NCI-H2227 treated with DMSO at 0.1 percent for 48 hours (cell line): ENCODE data around the gene NUCKS1.
A peak's percentile ranks its signal among the peaks of the same experiment; 100 is the strongest.

Experiments used
- DNase-seq: peaks from one replicate; lab custom pipeline; 2025; lab: John Stamatoyannopoulos, UW

Gene NUCKS1

GRCh38 chr1:205750138-205751035 is at the start of gene NUCKS1:
Gene NUCKS1 (minus strand): TSS chr1:205750182. CDS start chr1:205749973, 209 bp downstream.
- DNase-seq, result peak; percentile 98

- no peak for DNase-seq
These were observed 48.6 kb upstream of the NUCKS1 start for GRCh38 chr1:205798577-205798976.

GRCh38 chr1:205797168-205797567 is 47.2 kb upstream of the NUCKS1 start:
- no peak for DNase-seq

GRCh38 chr1:205794011-205794730 is 44.2 kb upstream of the NUCKS1 start:
- DNase-seq, result no peak

- DNase-seq, result no peak
These were observed 43.1 kb upstream of the NUCKS1 start for GRCh38 chr1:205792961-205793673.

GRCh38 chr1:205792481-205792881 is 42.5 kb upstream of the NUCKS1 start:
- no peak for DNase-seq

- DNase-seq, result peak; percentile 56
These were observed 41.7 kb upstream of the NUCKS1 start for GRCh38 chr1:205791568-205792180.

- DNase-seq, result no peak
These were observed 37.4 kb upstream of the NUCKS1 start for GRCh38 chr1:205787287-205787916.

- no peak for DNase-seq
These were observed 36.6 kb upstream of the NUCKS1 start for GRCh38 chr1:205786601-205787000.

- no peak for DNase-seq
These were observed 35.5 kb upstream of the NUCKS1 start for GRCh38 chr1:205785446-205785845.

- DNase-seq, result no peak
These were observed 33.9 kb upstream of the NUCKS1 start for GRCh38 chr1:205783904-205784303.

GRCh38 chr1:205783433-205783795 is 33.4 kb upstream of the NUCKS1 start:
- no peak for DNase-seq

GRCh38 chr1:205782627-205783432 is 32.8 kb upstream of the NUCKS1 start:
- DNase-seq, result no peak

GRCh38 chr1:205780335-205780734 is 30.4 kb upstream of the NUCKS1 start:
- no peak for DNase-seq

- DNase-seq, result no peak
These were observed 28.0 kb upstream of the NUCKS1 start for GRCh38 chr1:205777994-205778393.

- no peak for DNase-seq
These were observed 25.7 kb upstream of the NUCKS1 start for GRCh38 chr1:205775717-205776056.

- DNase-seq, result peak; percentile 68
These were observed 25.2 kb upstream of the NUCKS1 start, which contains the start of gene RAB29 for GRCh38 chr1:205775015-205775716. Gene RAB29 (minus strand): TSS chr1:205775482. CDS start chr1:205774956, 526 bp downstream.

GRCh38 chr1:205774198-205775014 is 24.4 kb upstream of the NUCKS1 start:
- no peak for DNase-seq

- no peak for DNase-seq
These were observed 22.6 kb upstream of the NUCKS1 start for GRCh38 chr1:205772607-205773032.
